Psoas muscle (tissue), 8 donors: Measurements from ENCODE around the gene GPR171. TPM values are rescaled to one million over a fixed set of nuclear protein-coding genes. Genes with fewer than 3 reads are reported as not detected.
"Not testable (repeated sequence)": the region's sequence is repeated elsewhere in the genome, so short reads cannot be mapped to it uniquely, and the experiment has no call there.

Source experiments
- ATAC-seq, 4 donors: fragments of 200-7000 bp; cut with Tn5 transposase; one replicate each; pipeline ENCODE4 v1.9.1; 2020; ENCODE audit warnings: moderate library complexity in 3 of 4, mild to moderate bottlenecking in 2 of 4
- DNase-seq, 2 donors: peaks; one replicate each; pipeline ENCODE4 v3.0.0-alpha.2; 2020
- H3K27ac ChIP-seq: fragments of 200-600 bp; one replicate; pipeline ENCODE4 v1.8.0; 2022
- H3K27me3 ChIP-seq, 3 donors: fragments of 200-600 bp in 1 of 3; one replicate each; pipeline versions ENCODE4 v1.6.1 to v1.8.0; 2013 to 2022; ENCODE audit warnings: low read length in 2 of 3, mild to moderate bottlenecking in 2 of 3, moderate library complexity in 1 of 3; ENCODE audit not compliant: insufficient read depth in 3 of 3
- H3K36me3 ChIP-seq, 2 donors: fragments of 200-600 bp in 1 of 2; one replicate each; pipeline versions ENCODE4 v1.6.1 to v1.8.0; 2013 to 2022; ENCODE audit warnings: low read depth in 1 of 2, mild to moderate bottlenecking in 1 of 2, moderate library complexity in 1 of 2; ENCODE audit not compliant: insufficient read depth in 1 of 2
- H3K4me1 ChIP-seq: fragments of 200-600 bp; one replicate; pipeline ENCODE4 v1.8.0; 2022
- H3K4me3 ChIP-seq: fragments of 200-600 bp; one replicate; pipeline ENCODE4 v1.8.0; 2022; ENCODE audit warnings: mild to moderate bottlenecking
- H3K9me3 ChIP-seq: fragments of 200-600 bp; one replicate; pipeline ENCODE4 v1.8.0; 2022
- WGBS, 3 donors: extraction: QIAGEN DNeasy Blood & Tissue Kit; methylation state at CpG; one replicate each; pipeline versions ENCODE4 v1.1.6 to v1.1.7; 2013; 5-methylcytosine and 5-hydroxymethylcytosine counted together
- intact Hi-C, 2 donors: fragments of 100-400 bp; cut with DNase I; formaldehyde crosslinking; loops; one replicate each; pipeline versions ENCODE4 v1.11.0 to v1.14.2; 2022
- polyA plus RNA-seq, 3 donors: library from polyadenylated mRNA; stranded (reverse); fragments of 200-250 nt; gene quantifications; one replicate each; pipeline ENCODE4 v1.2.3, GENCODE V29; 2013
- total RNA-seq, 4 donors: library from RNA; stranded (reverse); fragmentation: NEBNext Ultra II Directional in 2 of 4; extraction: Animal tissue kit (Norgen Biotek cat#: 25700) in 2 of 4; gene quantifications; one replicate each; pipeline versions ENCODE4 v1.2.1 to v1.2.4, GENCODE V29; 2021 to 2023
- TF ChIP-seq, protein P1 (sequence below): fragments of 200-600 bp; IDR thresholded peaks from one replicate; pipeline ENCODE4 v1.8.0; 2022; ENCODE audit warnings: antibody characterized with exemption
- donor health status: healthy with polysubstance abuse.
- donor health status: DM: no; HTN: no; CAD: no; lungs with moderate emphysema.
- donor health status: Bipolar disorder and iron deficiency.
- donor health status: healthy.
- donor health status: DM: yes; HTN: yes; CAD: no.
- donor health status: DM: no; HTN: no; CAD: no.
- donor health status: DM: no; HTN: no; CAD: no.
- donor health status: DM: yes; HTN: yes; CAD: no.

GPR171 gene
- total and polyA plus RNA-seq, 7 donors = 0.05 to 0.27 (median 0.12) TPM; not detected in 3

- DNase-seq (no peak), ATAC-seq (no peak)
- TF ChIP-seq, protein P1, sequence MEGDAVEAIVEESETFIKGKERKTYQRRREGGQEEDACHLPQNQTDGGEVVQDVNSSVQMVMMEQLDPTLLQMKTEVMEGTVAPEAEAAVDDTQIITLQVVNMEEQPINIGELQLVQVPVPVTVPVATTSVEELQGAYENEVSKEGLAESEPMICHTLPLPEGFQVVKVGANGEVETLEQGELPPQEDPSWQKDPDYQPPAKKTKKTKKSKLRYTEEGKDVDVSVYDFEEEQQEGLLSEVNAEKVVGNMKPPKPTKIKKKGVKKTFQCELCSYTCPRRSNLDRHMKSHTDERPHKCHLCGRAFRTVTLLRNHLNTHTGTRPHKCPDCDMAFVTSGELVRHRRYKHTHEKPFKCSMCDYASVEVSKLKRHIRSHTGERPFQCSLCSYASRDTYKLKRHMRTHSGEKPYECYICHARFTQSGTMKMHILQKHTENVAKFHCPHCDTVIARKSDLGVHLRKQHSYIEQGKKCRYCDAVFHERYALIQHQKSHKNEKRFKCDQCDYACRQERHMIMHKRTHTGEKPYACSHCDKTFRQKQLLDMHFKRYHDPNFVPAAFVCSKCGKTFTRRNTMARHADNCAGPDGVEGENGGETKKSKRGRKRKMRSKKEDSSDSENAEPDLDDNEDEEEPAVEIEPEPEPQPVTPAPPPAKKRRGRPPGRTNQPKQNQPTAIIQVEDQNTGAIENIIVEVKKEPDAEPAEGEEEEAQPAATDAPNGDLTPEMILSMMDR = no peak
- Histone ChIP-seq H3K4me1 (peaks cover 12% of the 10 kb centered on the region), H3K4me3 (no peak overlapping the region), H3K27ac (no peak overlapping the region), H3K27me3 (no peaks in the 10 kb centered on the region), H3K9me3 (no peaks in the 10 kb centered on the region), H3K36me3 (no peaks in the 10 kb centered on the region)
- WGBS, 3 donors = 81 to 87% (median 84%) methylated on average over 2 of the region's 2 CpGs
- intact Hi-C loops = loop anchor here in 1 of 2 donors (5.0 kb wide), 1 partner anchor 34 kb away; no protein-coding TSS in a partner anchor
Observed at GRCh38 chr3:151178208-151178845, 24.7 kb downstream of the GPR171 start.

GRCh38 chr3:151175952-151176351 lies 27.1 kb downstream of the GPR171 start:
- Histone ChIP-seq H3K4me1 (peaks cover 2% of the 10 kb centered on the region), H3K4me3 (no peak overlapping the region), H3K27ac (no peak overlapping the region), H3K9me3 (no peaks in the 10 kb centered on the region), H3K27me3 (no peaks in the 10 kb centered on the region), H3K36me3 (no peaks in the 10 kb centered on the region)
- ATAC-seq (no peak), DNase-seq (no peak)
- TF ChIP-seq, protein P1 = no peak
- intact Hi-C loops = loop anchor here in 1 of 2 donors (5.0 kb wide), 1 partner anchor 36 kb away; no protein-coding TSS in a partner anchor
- WGBS, 3 donors = 84 to 93% (median 90%) methylated on average over 2 of the region's 2 CpGs

- TF ChIP-seq, protein P1 = no peak
- intact Hi-C loops = no loop called here
- Histone ChIP-seq H3K4me3 (no peak overlapping the region), H3K27me3 (no peaks in the 10 kb centered on the region), H3K36me3 (no peaks in the 10 kb centered on the region), H3K27ac (no peak overlapping the region), H3K9me3 (no peaks in the 10 kb centered on the region), H3K4me1 (peaks cover 17% of the 10 kb centered on the region)
- 76 to 87% (median 80%) methylated on average over 2 of the region's 2 CpGs for WGBS, 3 donors
- ATAC-seq = no peak
- no peak for DNase-seq
Observed at GRCh38 chr3:151174351-151174750, 28.7 kb downstream of the GPR171 start.

DNA sequence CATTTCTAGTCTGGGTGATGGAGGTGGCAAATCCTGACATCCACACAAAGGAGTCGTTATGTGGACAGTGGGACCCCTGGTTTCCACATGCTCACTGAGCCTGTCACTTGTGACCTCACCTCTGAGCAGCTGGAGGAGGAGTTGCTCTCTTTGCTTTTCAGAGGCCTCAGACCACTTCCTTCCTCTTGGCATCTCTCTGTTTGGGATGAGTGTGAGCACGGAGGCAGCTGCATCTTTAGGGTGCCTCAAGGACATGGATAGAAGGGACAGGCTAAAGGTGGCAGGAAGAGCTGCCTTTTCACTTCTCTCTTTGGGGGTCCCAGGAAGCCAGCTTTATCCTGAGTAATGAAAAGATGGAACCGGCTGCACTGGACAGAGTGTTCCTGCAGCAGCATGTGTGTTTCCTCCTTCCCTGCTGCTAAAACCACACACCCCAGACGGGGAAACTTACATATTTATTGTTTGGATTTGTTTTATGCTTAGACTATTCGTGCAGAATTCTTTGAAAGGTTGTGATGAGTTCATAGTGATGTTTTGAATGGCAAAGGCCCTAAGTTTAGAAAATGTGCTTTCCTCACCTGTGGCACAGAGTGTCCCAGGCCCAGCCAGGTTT lies 31.8 kb downstream of the GPR171 start:
- no peak for DNase-seq
- Histone ChIP-seq H3K27ac (peak overlapping the region; percentile 84), H3K36me3 (no peaks in the 10 kb centered on the region), H3K4me3 (no peak overlapping the region), H3K4me1 (peaks cover 22% of the 10 kb centered on the region), H3K27me3 (no peaks in the 10 kb centered on the region), H3K9me3 (no peaks in the 10 kb centered on the region)
- no peak for ATAC-seq
- TF ChIP-seq, protein P1 = no peak
- WGBS, 3 donors = 44 to 60% (median 57%) methylated on average over 5 of the region's 5 CpGs
- intact Hi-C loops = no loop called here

DNA sequence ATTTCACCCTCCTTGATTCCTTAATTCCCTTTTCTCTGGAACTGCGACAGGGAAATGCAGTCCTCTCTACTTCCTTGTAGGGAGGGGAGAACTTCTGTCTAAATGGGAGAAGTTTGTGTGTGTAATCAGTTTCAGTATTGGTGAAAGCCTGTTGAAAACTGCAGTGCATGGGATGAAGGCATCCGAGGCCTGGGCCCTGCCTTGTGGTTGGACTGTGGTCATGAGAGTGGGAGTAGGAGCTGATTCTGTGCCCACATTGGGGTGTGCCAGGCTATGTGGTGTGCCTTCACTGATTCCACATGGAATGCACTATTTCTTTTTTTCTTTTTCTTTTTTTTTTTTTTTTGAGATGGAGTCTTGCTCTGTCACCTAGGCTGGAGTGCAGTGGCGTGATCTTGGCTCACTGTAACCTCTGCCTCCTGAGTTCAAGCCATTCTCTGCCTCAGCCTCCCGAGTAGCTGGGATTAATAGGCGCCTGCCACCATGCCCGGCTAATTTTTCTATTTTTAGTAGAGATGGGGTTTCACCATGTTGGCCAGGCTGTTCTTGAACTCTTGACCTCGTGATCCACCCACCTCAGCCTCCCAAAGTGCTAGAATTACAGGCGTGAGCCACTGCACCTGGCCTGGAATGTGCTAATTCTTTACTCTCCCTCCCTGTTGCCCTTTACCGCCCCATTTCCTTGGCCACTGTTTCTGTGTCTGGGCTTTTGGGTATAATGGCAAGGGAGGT lies 32.9 kb downstream of the GPR171 start:
- H3K9me3 ChIP-seq, H3K27me3 ChIP-seq, H3K36me3 ChIP-seq, H3K4me3 ChIP-seq: not testable (repeated sequence)
- peaks cover 22% of the 10 kb centered on the region for H3K4me1 ChIP-seq
- DNase-seq (peak; percentile 37 to 70), ATAC-seq (peak; percentile 21 to 47 (median 38))
- intact Hi-C loops = loop anchor here (2.0 to 5.0 kb wide), 3 partner anchors 57 to 113 kb away; no protein-coding TSS in a partner anchor
- peak overlapping the region; percentile 84 for H3K27ac ChIP-seq
- 41 to 61% (median 41%) methylated on average over 8 to 9 of the region's 9 CpGs for WGBS, 3 donors
